Thyroid gland (tissue), 4 donors: ENCODE data around the gene LGSN. TPM values are rescaled to one million over a fixed set of nuclear protein-coding genes. Genes with fewer than 3 reads are reported as not detected.

Source experiments
- DNase-seq, 2 donors: peaks; one replicate each; pipeline ENCODE4 v3.0.0-alpha.2; 2019
- H3K27ac ChIP-seq, 3 donors: fragments of 200-600 bp; sonication (generic); 1 replicate in 2 of 3; 2 replicates in 1 of 3; pipeline ENCODE4 v1.5.1; 2016 to 2019; ENCODE audit warnings: mild to moderate bottlenecking in 1 of 3, moderate library complexity in 1 of 3
- H3K27me3 ChIP-seq: fragments of 200-600 bp; sonication (generic); one replicate; pipeline ENCODE4 v1.5.1; 2019
- H3K36me3 ChIP-seq, 2 donors: fragments of 200-600 bp; sonication (generic); one replicate each; pipeline ENCODE4 v1.5.1; 2016 to 2019
- H3K4me1 ChIP-seq, 2 donors: fragments of 200-600 bp; sonication (generic); one replicate each; pipeline ENCODE4 v1.5.1; 2017 to 2019
- H3K4me3 ChIP-seq, 3 donors: fragments of 200-600 bp; sonication (generic); replicated peaks in 1 of 3; 1 replicate in 2 of 3; 2 replicates in 1 of 3; pipeline ENCODE4 v1.5.1; 2016; ENCODE audit warnings: mild to moderate bottlenecking in 1 of 3
- H3K9me3 ChIP-seq: fragments of 200-600 bp; sonication (generic); one replicate; pipeline ENCODE4 v1.5.1; 2017
- POLR2A ChIP-seq, 2 donors: fragments of 450-650 bp; IDR thresholded peaks; one replicate each; pipeline ENCODE4 v1.6.1; 2017; ENCODE audit warnings: antibody characterized with exemption in 2 of 2, mild to moderate bottlenecking in 2 of 2, moderate library complexity in 1 of 2
- WGBS, 2 donors: methylation state at CpG; one replicate each; pipeline ENCODE4 v1.1.5; 2017; 5-methylcytosine and 5-hydroxymethylcytosine counted together
- intact Hi-C: fragments of 100-400 bp; cut with DNase I; formaldehyde crosslinking; loops from one replicate; pipeline ENCODE4 v1.15.1; 2023
- total RNA-seq, 4 donors: library from RNA; depleted of rRNA; stranded (reverse); fragments of >200 nt; gene quantifications; one replicate each; pipeline ENCODE4 v1.2.3, GENCODE V29; 2016
- TF ChIP-seq, protein P1 (sequence below), 6 experiments: fragments of 200-600 bp in 3 of 6; fragments of 450-650 bp in 3 of 6; sonication (generic) in 3 of 6; IDR thresholded peaks; one replicate each; pipeline ENCODE4 v1.5.1; 2016 to 2019; ENCODE audit warnings: antibody characterized with exemption in 6 of 6, mild to moderate bottlenecking in 2 of 6, inconsistent platforms in 1 of 6, moderate library complexity in 1 of 6

The LGSN gene
- total RNA-seq, 4 donors from 2014 or later = not detected

GRCh38 chr6:63352544-63353285, 32.9 kb upstream of the LGSN start:
- H3K27me3 ChIP-seq = no peaks in the 10 kb centered on the region
- intact Hi-C loops = loop anchor here (5.0 to 10.0 kb wide), 2 partner anchors 232 to 415 kb away; no protein-coding TSS in a partner anchor
- WGBS, 2 donors = 54 to 59% methylated on average over 7 of the region's 7 CpGs
- H3K27ac ChIP-seq = no peak overlapping the region
- H3K9me3 ChIP-seq = no peaks in the 10 kb centered on the region
- peaks cover 0 to 4% of the 10 kb centered on the region in 2 donors for H3K4me1 ChIP-seq
- peak; percentile 35 to 36 for DNase-seq
- H3K36me3 ChIP-seq = no peaks in the 10 kb centered on the region
- no peak overlapping the region for H3K4me3 ChIP-seq
- TF ChIP-seq, protein P1, sequence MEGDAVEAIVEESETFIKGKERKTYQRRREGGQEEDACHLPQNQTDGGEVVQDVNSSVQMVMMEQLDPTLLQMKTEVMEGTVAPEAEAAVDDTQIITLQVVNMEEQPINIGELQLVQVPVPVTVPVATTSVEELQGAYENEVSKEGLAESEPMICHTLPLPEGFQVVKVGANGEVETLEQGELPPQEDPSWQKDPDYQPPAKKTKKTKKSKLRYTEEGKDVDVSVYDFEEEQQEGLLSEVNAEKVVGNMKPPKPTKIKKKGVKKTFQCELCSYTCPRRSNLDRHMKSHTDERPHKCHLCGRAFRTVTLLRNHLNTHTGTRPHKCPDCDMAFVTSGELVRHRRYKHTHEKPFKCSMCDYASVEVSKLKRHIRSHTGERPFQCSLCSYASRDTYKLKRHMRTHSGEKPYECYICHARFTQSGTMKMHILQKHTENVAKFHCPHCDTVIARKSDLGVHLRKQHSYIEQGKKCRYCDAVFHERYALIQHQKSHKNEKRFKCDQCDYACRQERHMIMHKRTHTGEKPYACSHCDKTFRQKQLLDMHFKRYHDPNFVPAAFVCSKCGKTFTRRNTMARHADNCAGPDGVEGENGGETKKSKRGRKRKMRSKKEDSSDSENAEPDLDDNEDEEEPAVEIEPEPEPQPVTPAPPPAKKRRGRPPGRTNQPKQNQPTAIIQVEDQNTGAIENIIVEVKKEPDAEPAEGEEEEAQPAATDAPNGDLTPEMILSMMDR (IDR thresholded peaks at IDR 0.05) = peak in 5 of 6 experiments; percentile 27 to 73 (median 62)
- TF ChIP-seq POLR2A (IDR thresholded peaks at IDR 0.05) = no peak

GRCh38 chr6:63352069-63352543, 32.3 kb upstream of the LGSN start:
- Histone ChIP-seq H3K36me3 (no peaks in the 10 kb centered on the region), H3K27me3 (no peaks in the 10 kb centered on the region), H3K4me1 (peaks cover 0 to 4% of the 10 kb centered on the region in 2 donors), H3K4me3 (no peak overlapping the region), H3K9me3 (no peaks in the 10 kb centered on the region), H3K27ac (no peak overlapping the region)
- intact Hi-C loops = loop anchor here (5.0 to 10.0 kb wide), 2 partner anchors 233 to 415 kb away; no protein-coding TSS in a partner anchor
- no peak for DNase-seq
- WGBS, 2 donors = 67 to 83% methylated on average over 4 of the region's 4 CpGs
- no peak for TF ChIP-seq POLR2A (IDR thresholded peaks at IDR 0.05)
- TF ChIP-seq, protein P1 (IDR thresholded peaks at IDR 0.05) = peak in 3 of 6 experiments; percentile 31 to 46 (median 42)

DNA sequence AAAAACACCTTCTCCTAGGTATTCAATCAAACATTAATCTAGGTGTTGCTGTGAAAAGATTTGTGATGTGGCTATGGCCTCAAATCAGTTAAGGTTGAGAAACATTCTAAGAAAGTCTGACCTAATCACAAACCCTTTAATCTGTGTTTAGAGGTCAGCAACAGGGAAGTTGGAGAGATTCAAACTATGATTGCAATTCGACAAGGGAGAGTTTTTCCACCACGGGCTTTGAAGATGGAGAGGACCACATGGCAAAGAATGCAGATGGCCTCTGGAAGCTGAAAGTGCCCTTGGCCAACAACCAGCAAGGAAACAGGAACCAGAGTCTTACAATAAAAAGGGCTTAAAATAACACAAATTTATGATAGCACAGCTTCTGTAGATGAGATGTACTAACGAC, 29.6 kb upstream of the LGSN start:
- no peaks in the 10 kb centered on the region for H3K36me3 ChIP-seq
- intact Hi-C loops = no loop called here
- no peak overlapping the region for H3K27ac ChIP-seq
- TF ChIP-seq, protein P1 (IDR thresholded peaks at IDR 0.05) = no peak
- no peak for TF ChIP-seq POLR2A (IDR thresholded peaks at IDR 0.05)
- 53 to 63% methylated on average over 3 of the region's 3 CpGs for WGBS, 2 donors
- H3K4me1 ChIP-seq = peaks cover 0 to 4% of the 10 kb centered on the region in 2 donors
- H3K27me3 ChIP-seq = no peaks in the 10 kb centered on the region
- DNase-seq = no peak
- no peaks in the 10 kb centered on the region for H3K9me3 ChIP-seq
- no peak overlapping the region for H3K4me3 ChIP-seq

- H3K4me1 ChIP-seq = peaks cover 0 to 4% of the 10 kb centered on the region in 2 donors
- 50 to 65% methylated on average over 3 of the region's 3 CpGs for WGBS, 2 donors
- DNase-seq = no peak
- H3K4me3 ChIP-seq = no peak overlapping the region
- no peak overlapping the region for H3K27ac ChIP-seq
- TF ChIP-seq, protein P1 (IDR thresholded peaks at IDR 0.05) = no peak
- TF ChIP-seq POLR2A (IDR thresholded peaks at IDR 0.05) = no peak
- H3K36me3 ChIP-seq = no peaks in the 10 kb centered on the region
- intact Hi-C loops = no loop called here
- H3K9me3 ChIP-seq = no peaks in the 10 kb centered on the region
- no peaks in the 10 kb centered on the region for H3K27me3 ChIP-seq
These were observed 29.1 kb upstream of the LGSN start for GRCh38 chr6:63348836-63349235.

GRCh38 chr6:63347599-63347998, 27.8 kb upstream of the LGSN start:
- Histone ChIP-seq H3K9me3 (no peaks in the 10 kb centered on the region), H3K4me1 (peaks cover 0 to 4% of the 10 kb centered on the region in 2 donors), H3K27me3 (no peaks in the 10 kb centered on the region), H3K36me3 (no peaks in the 10 kb centered on the region), H3K27ac (no peak overlapping the region), H3K4me3 (no peak overlapping the region)
- intact Hi-C loops = no loop called here
- TF ChIP-seq, protein P1 (IDR thresholded peaks at IDR 0.05) = no peak
- TF ChIP-seq POLR2A (IDR thresholded peaks at IDR 0.05) = no peak
- no peak for DNase-seq
- WGBS, 2 donors = 71 to 79% methylated on average over 2 of the region's 2 CpGs
